Psoas muscle (tissue), 8 donors: ENCODE data around the gene MAGEC3. TPM values are rescaled to one million over a fixed set of nuclear protein-coding genes. Genes with fewer than 3 reads are reported as not detected.

Experiments
- ATAC-seq, 4 donors: fragments of 200-7000 bp; cut with Tn5 transposase; one replicate each; pipeline ENCODE4 v1.9.1; 2020; ENCODE audit warnings: moderate library complexity in 3 of 4, mild to moderate bottlenecking in 2 of 4
- DNase-seq, 2 donors: peaks; one replicate each; pipeline ENCODE4 v3.0.0-alpha.2; 2020
- H3K27ac ChIP-seq: fragments of 200-600 bp; one replicate; pipeline ENCODE4 v1.8.0; 2022
- H3K27me3 ChIP-seq, 3 donors: fragments of 200-600 bp in 1 of 3; one replicate each; pipeline versions ENCODE4 v1.6.1 to v1.8.0; 2013 to 2022; ENCODE audit warnings: low read length in 2 of 3, mild to moderate bottlenecking in 2 of 3, moderate library complexity in 1 of 3; ENCODE audit not compliant: insufficient read depth in 3 of 3
- H3K36me3 ChIP-seq, 2 donors: fragments of 200-600 bp in 1 of 2; one replicate each; pipeline versions ENCODE4 v1.6.1 to v1.8.0; 2013 to 2022; ENCODE audit warnings: low read depth in 1 of 2, mild to moderate bottlenecking in 1 of 2, moderate library complexity in 1 of 2; ENCODE audit not compliant: insufficient read depth in 1 of 2
- H3K4me1 ChIP-seq: fragments of 200-600 bp; one replicate; pipeline ENCODE4 v1.8.0; 2022
- H3K4me3 ChIP-seq: fragments of 200-600 bp; one replicate; pipeline ENCODE4 v1.8.0; 2022; ENCODE audit warnings: mild to moderate bottlenecking
- H3K9me3 ChIP-seq: fragments of 200-600 bp; one replicate; pipeline ENCODE4 v1.8.0; 2022
- WGBS, 3 donors: extraction: QIAGEN DNeasy Blood & Tissue Kit; methylation state at CpG; one replicate each; pipeline versions ENCODE4 v1.1.6 to v1.1.7; 2013; 5-methylcytosine and 5-hydroxymethylcytosine counted together
- intact Hi-C, 2 donors: fragments of 100-400 bp; cut with DNase I; formaldehyde crosslinking; loops; one replicate each; pipeline versions ENCODE4 v1.11.0 to v1.14.2; 2022
- polyA plus RNA-seq, 3 donors: library from polyadenylated mRNA; stranded (reverse); fragments of 200-250 nt; gene quantifications; one replicate each; pipeline ENCODE4 v1.2.3, GENCODE V29; 2013
- total RNA-seq, 4 donors: library from RNA; stranded (reverse); fragmentation: NEBNext Ultra II Directional in 2 of 4; extraction: Animal tissue kit (Norgen Biotek cat#: 25700) in 2 of 4; gene quantifications; one replicate each; pipeline versions ENCODE4 v1.2.1 to v1.2.4, GENCODE V29; 2021 to 2023
- TF ChIP-seq, protein P1 (sequence below): fragments of 200-600 bp; IDR thresholded peaks from one replicate; pipeline ENCODE4 v1.8.0; 2022; ENCODE audit warnings: antibody characterized with exemption
- donor health status: healthy with polysubstance abuse.
- donor health status: DM: no; HTN: no; CAD: no; lungs with moderate emphysema.
- donor health status: Bipolar disorder and iron deficiency.
- donor health status: healthy.
- donor health status: DM: yes; HTN: yes; CAD: no.
- donor health status: DM: no; HTN: no; CAD: no.
- donor health status: DM: no; HTN: no; CAD: no.
- donor health status: DM: yes; HTN: yes; CAD: no.

Gene MAGEC3
- total and polyA plus RNA-seq, 7 donors = not detected

- Histone ChIP-seq H3K27ac (no peak overlapping the region), H3K4me3 (no peak overlapping the region), H3K9me3 (no peaks in the 10 kb centered on the region), H3K36me3 (no peaks in the 10 kb centered on the region), H3K4me1 (no peaks in the 10 kb centered on the region), H3K27me3 (no peaks in the 10 kb centered on the region)
- DNase-seq = no peak
- TF ChIP-seq, protein P1, sequence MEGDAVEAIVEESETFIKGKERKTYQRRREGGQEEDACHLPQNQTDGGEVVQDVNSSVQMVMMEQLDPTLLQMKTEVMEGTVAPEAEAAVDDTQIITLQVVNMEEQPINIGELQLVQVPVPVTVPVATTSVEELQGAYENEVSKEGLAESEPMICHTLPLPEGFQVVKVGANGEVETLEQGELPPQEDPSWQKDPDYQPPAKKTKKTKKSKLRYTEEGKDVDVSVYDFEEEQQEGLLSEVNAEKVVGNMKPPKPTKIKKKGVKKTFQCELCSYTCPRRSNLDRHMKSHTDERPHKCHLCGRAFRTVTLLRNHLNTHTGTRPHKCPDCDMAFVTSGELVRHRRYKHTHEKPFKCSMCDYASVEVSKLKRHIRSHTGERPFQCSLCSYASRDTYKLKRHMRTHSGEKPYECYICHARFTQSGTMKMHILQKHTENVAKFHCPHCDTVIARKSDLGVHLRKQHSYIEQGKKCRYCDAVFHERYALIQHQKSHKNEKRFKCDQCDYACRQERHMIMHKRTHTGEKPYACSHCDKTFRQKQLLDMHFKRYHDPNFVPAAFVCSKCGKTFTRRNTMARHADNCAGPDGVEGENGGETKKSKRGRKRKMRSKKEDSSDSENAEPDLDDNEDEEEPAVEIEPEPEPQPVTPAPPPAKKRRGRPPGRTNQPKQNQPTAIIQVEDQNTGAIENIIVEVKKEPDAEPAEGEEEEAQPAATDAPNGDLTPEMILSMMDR = no peak
- intact Hi-C loops = no loop called here
- 59 to 81% (median 66%) methylated on average over 3 of the region's 3 CpGs for WGBS, 3 donors
- ATAC-seq = no peak
Observed at GRCh38 chrX:141917801-141918200, 79.7 kb downstream of the MAGEC3 start.

GRCh38 chrX:141924293-141924692, 86.2 kb downstream of the MAGEC3 start:
- DNase-seq (no peak), ATAC-seq (no peak)
- intact Hi-C loops = no loop called here
- Histone ChIP-seq H3K27me3 (no peaks in the 10 kb centered on the region), H3K4me1 (no peaks in the 10 kb centered on the region), H3K36me3 (no peaks in the 10 kb centered on the region), H3K9me3 (no peaks in the 10 kb centered on the region), H3K27ac (no peak overlapping the region), H3K4me3 (no peak overlapping the region)
- TF ChIP-seq, protein P1 = no peak
- WGBS, 3 donors = 74 to 80% (median 75%) methylated on average over 2 of the region's 2 CpGs

- TF ChIP-seq, protein P1 = no peak
- Histone ChIP-seq H3K27me3 (no peaks in the 10 kb centered on the region), H3K9me3 (no peaks in the 10 kb centered on the region), H3K4me3 (no peak overlapping the region), H3K4me1 (no peaks in the 10 kb centered on the region), H3K36me3 (no peaks in the 10 kb centered on the region), H3K27ac (no peak overlapping the region)
- ATAC-seq (no peak), DNase-seq (no peak)
- intact Hi-C loops = no loop called here
- 46 to 65% (median 62%) methylated on average over 3 of the region's 3 CpGs for WGBS, 3 donors
Observed at GRCh38 chrX:141928432-141928831, 90.3 kb downstream of the MAGEC3 start.

GRCh38 chrX:141934059-141934641, 96.0 kb downstream of the MAGEC3 start:
- Histone ChIP-seq H3K4me1 (no peaks in the 10 kb centered on the region), H3K27me3 (no peaks in the 10 kb centered on the region), H3K9me3 (peaks cover 4% of the 10 kb centered on the region), H3K27ac (no peak overlapping the region), H3K36me3 (no peaks in the 10 kb centered on the region), H3K4me3 (no peak overlapping the region)
- WGBS, 3 donors = 54 to 63% (median 62%) methylated on average over 2 of the region's 2 CpGs
- DNase-seq (no peak), ATAC-seq (no peak)
- TF ChIP-seq, protein P1 = no peak
- intact Hi-C loops = no loop called here

- no peaks in the 10 kb centered on the region for H3K36me3 ChIP-seq
- no peak for DNase-seq
- no peak overlapping the region for H3K4me3 ChIP-seq
- intact Hi-C loops = no loop called here
- ATAC-seq = no peak
- TF ChIP-seq, protein P1 = no peak
- H3K27me3 ChIP-seq = no peaks in the 10 kb centered on the region
- WGBS, 3 donors = 87 to 94% (median 87%) methylated on average over 2 of the region's 2 CpGs
- no peak overlapping the region for H3K27ac ChIP-seq
- H3K9me3 ChIP-seq = peaks cover 4% of the 10 kb centered on the region
- no peaks in the 10 kb centered on the region for H3K4me1 ChIP-seq
Observed at GRCh38 chrX:141935645-141936044, 97.5 kb downstream of the MAGEC3 start.
